Stimulated activated CD4-positive, alpha-beta T cell treated with anti-CD3 and anti-CD28 coated beads, Interleukin-12 subunit alpha, Interleukin-12 subunit beta, amount 100 ng/mL, for 48 hours (primary cell): Measurements from ENCODE around the gene SNED1.

ENCODE experiments used
- DNase-seq, 3 donors: peaks; one replicate each; pipeline ENCODE4 v3.0.0-alpha.2; 2020; ENCODE audit warnings: low read depth in 2 of 3, low spot score in 1 of 3

The SNED1 gene

DNA sequence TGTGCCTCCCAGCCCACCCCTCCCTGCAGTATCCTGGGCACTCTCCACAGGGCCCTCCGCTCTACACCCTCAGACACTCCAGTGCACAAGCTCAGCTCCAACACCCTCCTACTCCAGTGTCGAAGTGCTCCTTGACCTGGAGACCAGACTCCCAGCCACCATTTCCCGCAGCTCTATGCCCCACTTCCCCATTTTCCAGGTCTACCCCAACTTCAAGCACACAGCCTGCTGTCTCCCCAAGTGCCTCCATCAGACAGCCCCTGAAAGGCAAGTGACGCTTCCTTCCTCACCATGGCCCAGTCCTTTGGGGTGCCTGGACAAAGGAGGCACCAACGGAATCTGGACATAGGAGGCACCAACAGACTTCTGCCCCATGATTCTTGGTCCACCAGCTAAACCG is 143.6 kb downstream of the SNED1 start:
- DNase-seq = no peak

DNA sequence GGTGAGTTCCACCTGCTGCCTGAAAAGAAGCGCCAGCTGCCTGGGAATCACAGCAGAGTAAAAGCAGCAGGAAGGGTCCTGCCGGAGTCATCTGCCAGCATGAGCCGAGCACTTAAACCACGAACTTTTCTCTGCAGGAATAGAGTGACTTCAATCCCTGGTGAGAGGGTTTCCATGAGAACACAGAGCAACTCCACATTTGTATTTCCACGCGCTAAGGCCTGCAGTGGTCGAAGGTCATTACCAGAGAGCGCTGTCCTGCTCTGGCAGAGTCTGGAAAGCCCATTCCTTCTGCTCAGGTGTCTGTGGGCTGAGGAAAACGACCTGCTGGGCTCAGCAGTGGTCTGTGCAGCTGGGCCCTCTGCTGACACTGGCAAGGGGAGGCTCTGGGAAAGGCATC is 144.2 kb downstream of the SNED1 start:
- DNase-seq = no peak
